DND-41 (cell line): Measurements from ENCODE around the gene LYRM2.

ENCODE experiments used
- ATAC-seq: fragments of 200-7000 bp; cut with Tn5 transposase; 3 replicates; pipeline ENCODE4 v1.9.1; 2021; ENCODE audit warnings: low read depth; ENCODE audit not compliant: insufficient read depth
- DNase-seq: peaks from one replicate; pipeline ENCODE4 v3.0.0-alpha.2; 2020
- H2AFZ ChIP-seq: 2 replicates; pipeline ENCODE4 v1.6.0; 2012; ENCODE audit warnings: low read depth, low read length
- H3K27ac ChIP-seq: 2 replicates; pipeline ENCODE4 v1.5.1; 2012; ENCODE audit warnings: low read length, inconsistent platforms
- H3K27me3 ChIP-seq: fragments of 200-600 bp; sonication (generic); 2 replicates; pipeline ENCODE4 v1.6.0; 2012; ENCODE audit warnings: low read length, mild to moderate bottlenecking, inconsistent platforms; ENCODE audit not compliant: insufficient read depth, poor library complexity
- H3K36me3 ChIP-seq: 2 replicates; pipeline ENCODE4 v1.5.1; 2012; ENCODE audit warnings: low read length, inconsistent platforms; ENCODE audit not compliant: insufficient read depth
- H3K4me1 ChIP-seq: 2 replicates; pipeline ENCODE4 v1.5.1; 2012; ENCODE audit warnings: mild to moderate bottlenecking, low read length; ENCODE audit not compliant: insufficient read depth
- H3K4me2 ChIP-seq: 2 replicates; pipeline ENCODE4 v1.6.0; 2012; ENCODE audit warnings: mild to moderate bottlenecking, moderate library complexity, low read length, inconsistent platforms; ENCODE audit not compliant: insufficient read depth
- H3K4me3 ChIP-seq, 2 experiments: fragments of 200-600 bp in 1 of 2; shearing (Covaris generic) in 1 of 2; 2 replicates each; pipeline ENCODE4 v1.5.1; 2012 to 2016; ENCODE audit warnings: inconsistent platforms in 2 of 2, low read length in 2 of 2, mild to moderate bottlenecking in 2 of 2, low read depth in 1 of 2, moderate library complexity in 1 of 2
- H3K79me2 ChIP-seq: 2 replicates; pipeline ENCODE4 v1.6.0; 2012; ENCODE audit warnings: low read length, inconsistent platforms; ENCODE audit not compliant: insufficient read depth
- H3K9ac ChIP-seq: 2 replicates; pipeline ENCODE4 v1.6.0; 2012; ENCODE audit warnings: low read depth, mild to moderate bottlenecking, inconsistent platforms, low read length, moderate library complexity
- H3K9me3 ChIP-seq: 2 replicates; pipeline ENCODE4 v1.5.1; 2012; ENCODE audit warnings: low read length, moderate library complexity, mild to moderate bottlenecking, inconsistent platforms; ENCODE audit not compliant: insufficient read depth, severe bottlenecking
- H4K20me1 ChIP-seq: 2 replicates; pipeline ENCODE4 v1.6.0; 2012; ENCODE audit warnings: low read length; ENCODE audit not compliant: insufficient read depth
- EZH2 ChIP-seq: IDR thresholded peaks from 3 replicates; pipeline ENCODE4 v1.6.1; 2012; ENCODE audit warnings: borderline replicate concordance, low read depth, mild to moderate bottlenecking, moderate library complexity, low read length, inconsistent platforms; ENCODE audit not compliant: severe bottlenecking
- TF ChIP-seq, protein P1 (sequence below): IDR thresholded peaks from 2 replicates; pipeline ENCODE4 v1.5.1; 2012; ENCODE audit warnings: borderline replicate concordance, low read length, moderate library complexity, mild to moderate bottlenecking; ENCODE audit not compliant: poor library complexity, severe bottlenecking; ENCODE audit errors: extremely low read depth

LYRM2 gene

DNA sequence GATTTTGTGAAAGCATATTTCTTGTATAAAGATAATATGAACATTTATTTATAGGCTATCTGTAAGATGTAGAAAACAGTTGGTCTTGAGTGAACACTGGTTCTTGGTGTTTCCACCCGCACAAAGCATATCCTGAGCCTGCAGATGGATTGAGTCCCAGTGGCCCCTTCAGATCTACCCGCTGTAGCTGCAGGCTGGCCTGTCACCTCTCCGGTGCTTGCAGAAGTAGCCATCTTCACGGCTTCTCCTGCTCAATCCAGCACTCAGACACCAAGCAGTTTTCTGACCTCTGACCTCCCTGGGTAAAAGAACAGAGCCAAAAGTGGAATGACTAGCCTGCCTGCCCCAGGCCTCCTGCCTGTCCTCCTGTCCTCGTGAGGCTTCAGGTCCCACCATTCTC lies 22.7 kb downstream of the LYRM2 start:
- Histone ChIP-seq H3K27ac (no peak overlapping the region), H3K27me3 (no peaks in the 10 kb centered on the region), H3K4me1 (0 out of 2 replicates have a peak, but pooled peaks cover 4% of the 10 kb centered on the region), H3K79me2 (no peaks in the 10 kb centered on the region), H3K36me3 (no peaks in the 10 kb centered on the region), H2AFZ (no peak overlapping the region), H4K20me1 (no peaks in the 10 kb centered on the region), H3K9me3 (no peaks in the 10 kb centered on the region), H3K4me3 (no peak overlapping the region), H3K4me2 (no peak overlapping the region), H3K9ac (no peak overlapping the region)
- TF ChIP-seq EZH2, result no peak
- TF ChIP-seq, protein P1, sequence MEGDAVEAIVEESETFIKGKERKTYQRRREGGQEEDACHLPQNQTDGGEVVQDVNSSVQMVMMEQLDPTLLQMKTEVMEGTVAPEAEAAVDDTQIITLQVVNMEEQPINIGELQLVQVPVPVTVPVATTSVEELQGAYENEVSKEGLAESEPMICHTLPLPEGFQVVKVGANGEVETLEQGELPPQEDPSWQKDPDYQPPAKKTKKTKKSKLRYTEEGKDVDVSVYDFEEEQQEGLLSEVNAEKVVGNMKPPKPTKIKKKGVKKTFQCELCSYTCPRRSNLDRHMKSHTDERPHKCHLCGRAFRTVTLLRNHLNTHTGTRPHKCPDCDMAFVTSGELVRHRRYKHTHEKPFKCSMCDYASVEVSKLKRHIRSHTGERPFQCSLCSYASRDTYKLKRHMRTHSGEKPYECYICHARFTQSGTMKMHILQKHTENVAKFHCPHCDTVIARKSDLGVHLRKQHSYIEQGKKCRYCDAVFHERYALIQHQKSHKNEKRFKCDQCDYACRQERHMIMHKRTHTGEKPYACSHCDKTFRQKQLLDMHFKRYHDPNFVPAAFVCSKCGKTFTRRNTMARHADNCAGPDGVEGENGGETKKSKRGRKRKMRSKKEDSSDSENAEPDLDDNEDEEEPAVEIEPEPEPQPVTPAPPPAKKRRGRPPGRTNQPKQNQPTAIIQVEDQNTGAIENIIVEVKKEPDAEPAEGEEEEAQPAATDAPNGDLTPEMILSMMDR, result no peak
- DNase-seq, result no peak
- no peak for ATAC-seq

DNA sequence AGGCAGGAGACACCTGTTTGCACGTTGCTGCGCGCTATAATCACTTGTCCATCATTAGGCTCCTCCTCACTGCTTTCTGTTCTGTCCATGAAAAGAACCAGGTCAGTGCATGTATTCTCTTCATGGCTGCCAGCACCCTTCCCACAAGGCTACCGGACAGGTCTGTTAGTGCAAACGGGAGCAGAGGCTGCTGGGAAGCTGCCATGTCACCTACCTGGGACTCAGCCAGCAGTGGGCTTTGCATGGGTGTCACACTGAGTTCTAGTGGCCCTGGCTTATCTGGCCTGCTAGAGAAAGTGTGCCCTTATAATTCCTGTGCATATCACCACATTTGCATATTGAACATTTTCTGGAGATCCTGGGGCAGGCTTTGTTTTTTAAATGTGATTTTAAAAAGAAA lies 24.8 kb downstream of the LYRM2 start:
- H3K9ac ChIP-seq, result no peak overlapping the region
- no peak for ATAC-seq
- H3K4me1 ChIP-seq, result 0 out of 2 replicates have a peak, but pooled peaks cover 4% of the 10 kb centered on the region
- no peaks in the 10 kb centered on the region for H3K79me2 ChIP-seq
- no peaks in the 10 kb centered on the region for H4K20me1 ChIP-seq
- no peak overlapping the region for H3K27ac ChIP-seq
- no peaks in the 10 kb centered on the region for H3K27me3 ChIP-seq
- H2AFZ ChIP-seq, result no peak overlapping the region
- no peak overlapping the region for H3K4me2 ChIP-seq
- H3K36me3 ChIP-seq, result no peaks in the 10 kb centered on the region
- no peak for DNase-seq
- no peak for TF ChIP-seq EZH2
- TF ChIP-seq, protein P1, result no peak
- H3K9me3 ChIP-seq, result no peaks in the 10 kb centered on the region
- no peak overlapping the region for H3K4me3 ChIP-seq

DNA sequence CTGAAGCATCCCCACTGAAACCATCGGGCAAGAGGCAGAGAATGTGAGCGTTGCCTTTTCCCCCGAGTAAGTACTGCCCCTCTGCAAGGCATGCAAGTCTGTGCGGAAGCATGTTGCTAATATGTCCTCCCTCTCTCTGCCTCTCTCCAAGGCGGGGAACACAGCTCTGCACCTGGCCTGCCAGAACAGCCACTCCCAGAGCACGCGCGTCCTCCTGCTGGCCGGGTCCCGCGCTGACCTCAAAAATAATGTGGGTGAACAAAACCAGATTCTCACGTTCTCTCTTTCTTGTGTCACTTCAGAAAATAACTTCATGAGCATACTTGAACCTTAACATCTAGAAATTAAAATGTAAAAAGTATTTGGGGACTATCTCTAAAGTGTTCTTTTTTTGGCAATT lies 26.4 kb downstream of the LYRM2 start:
- H3K4me2 ChIP-seq, result no peak overlapping the region
- no peaks in the 10 kb centered on the region for H3K27me3 ChIP-seq
- no peak overlapping the region for H3K9ac ChIP-seq
- no peaks in the 10 kb centered on the region for H3K79me2 ChIP-seq
- H4K20me1 ChIP-seq, result no peaks in the 10 kb centered on the region
- H3K4me1 ChIP-seq, result 0 out of 2 replicates have a peak, but pooled peaks cover 4% of the 10 kb centered on the region
- no peaks in the 10 kb centered on the region for H3K36me3 ChIP-seq
- no peaks in the 10 kb centered on the region for H3K9me3 ChIP-seq
- H2AFZ ChIP-seq, result no peak overlapping the region
- TF ChIP-seq EZH2, result no peak
- DNase-seq, result no peak
- no peak overlapping the region for H3K4me3 ChIP-seq
- ATAC-seq, result no peak
- H3K27ac ChIP-seq, result no peak overlapping the region

DNA sequence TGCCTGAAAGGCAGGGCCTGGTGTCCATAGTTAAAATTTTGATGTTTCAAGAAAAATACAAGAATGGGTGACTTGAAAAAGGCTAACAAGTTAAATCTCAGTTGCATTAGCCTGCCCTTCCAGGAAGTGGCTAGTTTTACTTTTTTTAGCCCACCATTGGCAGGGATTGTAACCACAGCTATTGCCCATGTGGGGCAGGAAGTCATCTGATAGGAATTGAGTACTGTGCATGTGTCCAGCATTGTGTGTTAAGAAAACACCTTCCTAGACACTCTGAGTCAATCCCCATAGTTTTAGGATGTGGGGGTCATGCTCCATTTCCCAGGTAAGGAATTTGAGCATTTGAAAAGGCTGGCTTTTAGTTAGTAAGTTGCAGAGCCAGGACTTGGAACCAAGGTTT lies 26.9 kb downstream of the LYRM2 start:
- no peak overlapping the region for H3K27ac ChIP-seq
- no peak overlapping the region for H3K4me2 ChIP-seq
- 0 out of 2 replicates have a peak, but pooled peaks cover 4% of the 10 kb centered on the region for H3K4me1 ChIP-seq
- no peaks in the 10 kb centered on the region for H3K9me3 ChIP-seq
- TF ChIP-seq, protein P1, result no peak
- no peak for TF ChIP-seq EZH2
- H4K20me1 ChIP-seq, result no peaks in the 10 kb centered on the region
- no peaks in the 10 kb centered on the region for H3K27me3 ChIP-seq
- H3K36me3 ChIP-seq, result no peaks in the 10 kb centered on the region
- no peak overlapping the region for H3K4me3 ChIP-seq
- H2AFZ ChIP-seq, result no peak overlapping the region
- no peaks in the 10 kb centered on the region for H3K79me2 ChIP-seq
- H3K9ac ChIP-seq, result no peak overlapping the region
- no peak for DNase-seq
- ATAC-seq, result peak; percentile 24; the same call in 1 of the 3 replicates
